Measurements from ENCODE around the gene SCTR. TPM values are rescaled to one million over a fixed set of nuclear protein-coding genes. Genes with fewer than 3 reads are reported as not detected.
A peak's percentile ranks its signal among the peaks of the same experiment; 100 is the strongest.
"Not testable (repeated sequence)": the region's sequence is repeated elsewhere in the genome, so short reads cannot be mapped to it uniquely, and the experiment has no call there.

Gene SCTR
- total RNA-seq, 1 donor from 2014 or later: 1.9 TPM

DNA sequence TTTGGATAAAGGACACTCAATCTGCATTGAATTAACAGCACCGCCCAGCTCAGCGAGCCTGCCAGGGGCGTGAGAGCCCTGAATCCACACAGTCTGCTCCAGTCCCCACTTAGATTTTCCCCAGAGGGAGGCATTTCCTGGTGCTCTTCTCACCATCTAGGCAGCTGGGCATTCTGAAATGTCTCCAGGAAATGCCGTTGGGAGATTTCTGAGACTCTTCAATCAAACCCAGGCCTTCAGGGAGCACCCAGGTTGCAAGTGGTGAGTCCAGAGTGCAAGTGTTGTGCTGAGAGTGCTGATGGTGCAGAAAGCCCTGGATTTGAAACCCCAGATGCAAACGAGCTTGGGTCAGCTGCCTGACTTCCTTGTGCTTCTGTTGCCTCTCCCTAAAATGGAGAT, 116.1 kb downstream of the SCTR start:
- no peak overlapping the region for H3K4me3 Mint-ChIP-seq
- DNase-seq (ENCODE audit: extremely low spot score, unreplicated experiment): peak; percentile 37

DNA sequence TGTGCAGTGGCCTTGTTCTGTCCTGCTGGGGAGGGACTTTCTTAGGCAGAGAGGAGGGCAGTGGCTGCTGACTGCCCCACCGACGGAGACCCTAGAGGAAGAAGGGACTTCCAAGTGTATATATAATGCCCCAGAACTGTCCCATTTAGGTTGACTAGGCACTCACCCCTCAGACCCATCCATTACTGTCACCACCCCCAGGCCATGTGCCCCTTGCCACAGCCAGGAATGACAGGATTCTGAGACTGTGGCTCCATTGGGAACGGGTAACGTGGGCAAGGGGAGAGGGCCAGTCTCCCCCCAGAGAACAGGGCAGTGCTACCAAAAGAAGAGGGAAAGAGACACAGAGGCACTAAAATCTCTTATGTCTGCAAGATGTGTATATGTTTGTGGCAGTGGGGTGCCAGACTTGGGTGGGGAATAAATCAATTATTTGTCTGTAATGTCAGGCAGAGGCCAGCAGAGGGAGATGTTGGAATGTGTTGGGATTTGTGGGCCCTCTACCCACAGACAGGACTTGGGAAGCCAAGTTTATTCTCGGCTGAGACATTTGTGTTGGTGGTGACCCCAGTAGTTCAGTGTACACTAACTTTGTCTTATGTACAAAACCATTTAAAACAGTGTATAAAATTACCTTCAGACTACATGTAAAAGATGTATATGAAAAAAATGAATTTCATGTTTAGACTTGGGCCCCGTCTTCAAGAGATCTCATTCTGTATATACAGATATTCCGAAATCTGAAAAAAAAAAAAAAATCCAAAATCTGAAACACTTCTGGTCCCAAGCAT, 116.7 kb downstream of the SCTR start:
- Mint-ChIP-seq H3K27ac (peak overlapping the region; percentile 19), H3K36me3 (no peaks in the 10 kb centered on the region), H3K4me3 (no peak overlapping the region), H3K9me3 (no peaks in the 10 kb centered on the region), H3K4me1 (ENCODE audit: unreplicated experiment) (peaks cover 11% of the 10 kb centered on the region), H3K27me3 (no peaks in the 10 kb centered on the region)
- DNase-seq (ENCODE audit: extremely low spot score, unreplicated experiment): no peak
- TF ChIP-seq, protein P1, sequence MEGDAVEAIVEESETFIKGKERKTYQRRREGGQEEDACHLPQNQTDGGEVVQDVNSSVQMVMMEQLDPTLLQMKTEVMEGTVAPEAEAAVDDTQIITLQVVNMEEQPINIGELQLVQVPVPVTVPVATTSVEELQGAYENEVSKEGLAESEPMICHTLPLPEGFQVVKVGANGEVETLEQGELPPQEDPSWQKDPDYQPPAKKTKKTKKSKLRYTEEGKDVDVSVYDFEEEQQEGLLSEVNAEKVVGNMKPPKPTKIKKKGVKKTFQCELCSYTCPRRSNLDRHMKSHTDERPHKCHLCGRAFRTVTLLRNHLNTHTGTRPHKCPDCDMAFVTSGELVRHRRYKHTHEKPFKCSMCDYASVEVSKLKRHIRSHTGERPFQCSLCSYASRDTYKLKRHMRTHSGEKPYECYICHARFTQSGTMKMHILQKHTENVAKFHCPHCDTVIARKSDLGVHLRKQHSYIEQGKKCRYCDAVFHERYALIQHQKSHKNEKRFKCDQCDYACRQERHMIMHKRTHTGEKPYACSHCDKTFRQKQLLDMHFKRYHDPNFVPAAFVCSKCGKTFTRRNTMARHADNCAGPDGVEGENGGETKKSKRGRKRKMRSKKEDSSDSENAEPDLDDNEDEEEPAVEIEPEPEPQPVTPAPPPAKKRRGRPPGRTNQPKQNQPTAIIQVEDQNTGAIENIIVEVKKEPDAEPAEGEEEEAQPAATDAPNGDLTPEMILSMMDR (conservative IDR thresholded peaks at IDR 0.05): peak; percentile 90

More for the DNA sequence above, 116.1 kb downstream of the SCTR start:
- H3K36me3 Mint-ChIP-seq: no peaks in the 10 kb centered on the region
- H3K4me1 Mint-ChIP-seq (ENCODE audit: unreplicated experiment): peaks cover 8% of the 10 kb centered on the region
- H3K27ac Mint-ChIP-seq: no peak overlapping the region
- TF ChIP-seq, protein P1 (conservative IDR thresholded peaks at IDR 0.05): no peak
- H3K9me3 Mint-ChIP-seq: no peaks in the 10 kb centered on the region
- no peaks in the 10 kb centered on the region for H3K27me3 Mint-ChIP-seq

DNA sequence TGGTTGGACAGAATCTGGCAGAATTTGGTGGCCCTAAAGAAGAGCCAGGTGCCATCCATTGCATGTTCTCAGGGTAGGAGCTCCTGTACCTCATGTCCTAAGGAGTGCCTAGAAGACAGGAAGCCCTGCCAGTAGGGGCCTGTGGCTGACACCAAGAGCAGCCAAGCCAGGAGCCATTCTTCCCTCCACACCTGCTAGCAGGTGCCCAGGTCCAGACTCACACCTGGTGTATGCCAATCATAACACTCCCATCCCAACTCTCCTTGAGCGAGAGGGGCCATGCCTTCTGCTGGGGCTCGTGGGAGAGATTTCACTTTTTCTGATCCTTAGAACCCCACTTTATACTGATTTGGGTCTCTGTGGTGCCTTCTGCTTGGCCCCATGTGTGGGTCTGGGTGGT, 119.1 kb downstream of the SCTR start:
- DNase-seq (ENCODE audit: extremely low spot score, unreplicated experiment): no peak

DNA sequence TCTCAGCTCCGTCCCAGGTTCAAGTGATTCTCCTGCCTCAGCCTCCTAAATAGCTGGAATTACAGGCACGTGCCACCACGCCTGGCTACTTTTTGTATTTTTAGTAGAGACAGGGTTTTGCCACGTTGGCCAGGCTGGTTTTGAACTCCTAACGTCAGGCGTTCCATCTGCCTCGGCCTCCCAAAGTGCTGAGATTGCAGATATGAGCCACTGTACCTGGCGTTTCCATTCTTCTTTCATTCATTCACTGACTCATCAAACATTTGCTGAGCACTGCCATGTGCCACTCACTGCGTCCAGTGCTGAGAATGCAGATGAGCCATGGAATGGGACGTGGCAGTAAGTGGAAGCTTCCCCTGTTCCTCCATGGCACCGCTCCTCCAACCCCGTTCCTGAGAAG, 120.7 kb downstream of the SCTR start:
- H3K27ac Mint-ChIP-seq; H3K36me3 Mint-ChIP-seq; DNase-seq (ENCODE audit: extremely low spot score, unreplicated experiment); H3K27me3 Mint-ChIP-seq; H3K4me3 Mint-ChIP-seq; H3K9me3 Mint-ChIP-seq: not testable (repeated sequence)
- peaks cover 11% of the 10 kb centered on the region for H3K4me1 Mint-ChIP-seq (ENCODE audit: unreplicated experiment)

More for the DNA sequence above, 119.1 kb downstream of the SCTR start:
- H3K9me3 Mint-ChIP-seq: no peaks in the 10 kb centered on the region
- no peaks in the 10 kb centered on the region for H3K36me3 Mint-ChIP-seq
- H3K4me1 Mint-ChIP-seq (ENCODE audit: unreplicated experiment): peaks cover 11% of the 10 kb centered on the region
- no peak overlapping the region for H3K27ac Mint-ChIP-seq
- no peaks in the 10 kb centered on the region for H3K27me3 Mint-ChIP-seq
- no peak overlapping the region for H3K4me3 Mint-ChIP-seq
- TF ChIP-seq, protein P1 (conservative IDR thresholded peaks at IDR 0.05): no peak

DNA sequence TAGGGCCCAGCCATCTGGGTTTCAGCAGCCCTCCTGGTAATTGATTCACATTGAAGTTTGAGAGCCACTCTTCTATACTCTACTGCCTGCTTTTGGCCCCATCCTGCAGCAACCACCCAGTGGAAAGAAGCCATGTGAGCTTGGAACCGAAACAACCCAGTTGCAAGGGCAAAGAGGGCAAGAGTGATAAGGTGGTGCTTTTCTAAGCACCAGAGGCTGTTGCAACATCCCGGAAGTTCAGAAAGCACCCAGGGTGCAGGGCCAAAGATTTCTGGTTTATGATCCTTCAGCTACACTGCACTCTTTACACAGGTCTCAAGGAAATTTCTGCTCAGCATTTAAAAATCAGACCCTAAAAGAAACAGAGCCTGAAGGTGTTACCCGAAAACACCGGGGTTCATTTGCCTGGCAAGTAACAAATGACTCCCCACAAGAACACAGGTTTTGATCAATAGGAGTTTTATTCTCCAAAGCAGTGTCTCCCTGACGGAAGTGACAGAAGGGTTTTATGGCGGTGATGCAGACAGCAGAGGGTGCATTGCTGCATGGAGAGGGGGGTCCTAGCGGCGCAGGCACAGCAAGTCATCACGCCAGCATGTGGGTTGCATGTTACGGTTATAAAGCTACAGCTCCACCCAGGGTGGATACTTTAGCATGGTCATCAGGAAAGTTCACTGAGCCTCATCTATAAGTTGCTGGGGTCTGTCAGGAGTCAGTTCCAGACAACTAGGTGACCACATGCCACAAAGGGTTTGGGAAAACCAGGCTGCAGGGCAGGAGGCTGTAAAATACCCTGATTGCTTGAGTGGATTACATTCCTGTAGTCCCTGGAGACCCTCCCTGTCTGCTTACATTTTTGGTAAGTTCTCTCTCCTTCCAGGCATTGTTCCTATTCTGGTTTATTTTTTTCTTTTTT, 121.4 kb downstream of the SCTR start:
- Mint-ChIP-seq H3K4me3 (no peak overlapping the region), H3K27me3 (no peaks in the 10 kb centered on the region), H3K4me1 (ENCODE audit: unreplicated experiment) (peaks cover 8% of the 10 kb centered on the region), H3K27ac (no peak overlapping the region), H3K9me3 (no peaks in the 10 kb centered on the region), H3K36me3 (no peaks in the 10 kb centered on the region)
- no peak for DNase-seq (ENCODE audit: extremely low spot score, unreplicated experiment)
- TF ChIP-seq, protein P1 (conservative IDR thresholded peaks at IDR 0.05): no peak

DNA sequence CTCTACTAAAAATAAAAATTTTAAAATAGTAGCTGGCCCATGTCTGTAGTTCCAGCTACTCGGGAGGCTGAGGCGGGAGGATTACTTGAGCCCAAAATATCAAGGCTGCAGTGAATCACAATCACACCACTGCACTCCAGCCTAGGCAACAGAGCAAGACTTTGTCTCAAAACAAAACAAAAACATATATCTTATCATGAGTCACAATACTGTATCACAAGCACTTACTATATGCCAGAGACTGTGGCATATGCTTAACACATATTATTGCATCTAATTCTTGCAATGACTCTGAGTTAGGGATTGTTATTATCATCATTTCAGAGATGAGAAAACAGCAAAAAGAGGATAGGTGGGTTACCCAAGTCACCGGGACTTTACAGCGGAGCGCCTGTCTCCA, 122.2 kb downstream of the SCTR start:
- Mint-ChIP-seq H3K27me3 (no peaks in the 10 kb centered on the region), H3K27ac (no peak overlapping the region), H3K36me3 (no peaks in the 10 kb centered on the region), H3K9me3 (no peaks in the 10 kb centered on the region), H3K4me3 (no peak overlapping the region), H3K4me1 (ENCODE audit: unreplicated experiment) (peaks cover 3% of the 10 kb centered on the region)
- TF ChIP-seq, protein P1 (conservative IDR thresholded peaks at IDR 0.05): no peak
- DNase-seq (ENCODE audit: extremely low spot score, unreplicated experiment): no peak
